ENCODE measurements around the gene PCDH11Y. TPM values are rescaled to one million over a fixed set of nuclear protein-coding genes. Genes with fewer than 3 reads are reported as not detected.
"Not testable (repeated sequence)": the region's sequence is repeated elsewhere in the genome, so short reads cannot be mapped to it uniquely, and the experiment has no call there.

Gene PCDH11Y
- total RNA-seq, 1 experiment from 2014 or later, result not detected

DNA sequence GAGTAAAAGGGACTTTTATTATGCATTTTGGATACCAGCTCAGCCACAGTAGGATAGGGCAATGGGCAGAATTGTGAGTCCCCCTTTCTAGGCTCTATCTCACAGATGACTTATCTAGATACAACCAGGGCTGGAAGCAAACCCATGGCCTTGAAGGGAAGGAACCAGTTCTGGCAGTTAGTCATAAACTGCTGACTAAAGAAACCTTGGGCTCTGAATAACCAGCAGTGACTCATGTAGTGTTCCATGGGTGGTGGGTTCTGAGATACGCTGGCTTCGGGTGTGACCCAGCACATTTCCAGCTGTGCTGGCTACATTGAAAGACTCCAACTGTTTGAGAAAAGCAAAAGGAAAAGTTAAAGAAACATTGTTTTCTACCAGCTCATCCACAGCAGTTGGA, 679.2 kb downstream of the PCDH11Y start:
- H3K4me2 ChIP-seq (ENCODE audit: low read length); H3K79me2 ChIP-seq (ENCODE audit: insufficient read depth, low read length); H3K4me3 ChIP-seq (replicated peaks in 1 of 2; ENCODE audit: low read depth in 1 of 2, low read length in 2 of 2); H3K9me2 ChIP-seq (ENCODE audit: insufficient read depth); intact Hi-C loops (cut with micrococcal nuclease); CTCF ChIA-PET; H3K36me3 ChIP-seq (ENCODE audit: control insufficient read depth in 1 of 2, insufficient read depth in 2 of 2, low read length in 2 of 2); POLR2A ChIA-PET; H4K20me1 ChIP-seq (ENCODE audit: insufficient read depth); ATAC-seq; H3K4me1 ChIP-seq (ENCODE audit: control insufficient read depth in 1 of 2, insufficient read depth in 2 of 2, low read length in 2 of 2); H3K9ac ChIP-seq (ENCODE audit: low read length); H2AFZ ChIP-seq (ENCODE audit: low read depth, low read length, poor library complexity, severe bottlenecking); H3K27me3 ChIP-seq (ENCODE audit: insufficient read depth, low read length); RAD21 ChIA-PET (ENCODE audit: low non-redundant PET in 1 of 2, low total read pairs in 2 of 2, uncharacterized antibody in 2 of 2, unreplicated experiment in 2 of 2); H3K9me3 ChIP-seq (ENCODE audit: control insufficient read depth in 1 of 2, insufficient read depth in 1 of 2, low read depth in 1 of 2, low read length in 2 of 2); H3K27ac ChIP-seq (ENCODE audit: low read depth, low read length); BruUV-seq (replicated peaks); DNase-seq (ENCODE audit: low read depth, low spot score): not testable (repeated sequence)

DNA sequence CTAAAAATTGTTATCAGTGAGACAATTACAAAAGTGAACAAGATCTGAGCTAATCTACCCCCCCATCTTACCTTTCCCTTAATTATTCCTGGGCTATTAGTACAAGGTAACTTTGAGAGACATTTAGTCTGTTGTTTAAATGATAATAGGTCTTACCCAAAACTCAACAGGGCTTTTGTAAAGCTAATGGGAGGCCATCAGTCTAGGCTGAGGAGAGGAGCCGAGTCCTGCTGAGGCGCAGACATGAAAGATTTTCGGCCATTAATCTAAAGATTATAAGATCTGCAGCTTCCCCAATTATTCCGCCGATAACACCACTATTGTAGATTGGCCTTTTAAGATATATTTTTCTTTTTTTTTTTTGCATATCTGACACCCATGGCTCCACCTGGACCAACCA, 708.6 kb downstream of the PCDH11Y start:
- H3K9me2 ChIP-seq (ENCODE audit: insufficient read depth); intact Hi-C loops (cut with micrococcal nuclease); POLR2A ChIA-PET; H3K4me3 ChIP-seq (replicated peaks in 1 of 2; ENCODE audit: low read depth in 1 of 2, low read length in 2 of 2); H3K27ac ChIP-seq (ENCODE audit: low read depth, low read length); H3K4me1 ChIP-seq (ENCODE audit: control insufficient read depth in 1 of 2, insufficient read depth in 2 of 2, low read length in 2 of 2); RAD21 ChIA-PET (ENCODE audit: low non-redundant PET in 1 of 2, low total read pairs in 2 of 2, uncharacterized antibody in 2 of 2, unreplicated experiment in 2 of 2); H3K79me2 ChIP-seq (ENCODE audit: insufficient read depth, low read length); ATAC-seq; H3K36me3 ChIP-seq (ENCODE audit: control insufficient read depth in 1 of 2, insufficient read depth in 2 of 2, low read length in 2 of 2); H3K9ac ChIP-seq (ENCODE audit: low read length); H3K4me2 ChIP-seq (ENCODE audit: low read length); H2AFZ ChIP-seq (ENCODE audit: low read depth, low read length, poor library complexity, severe bottlenecking); DNase-seq (ENCODE audit: low read depth, low spot score); BruUV-seq (replicated peaks); H3K27me3 ChIP-seq (ENCODE audit: insufficient read depth, low read length); H3K9me3 ChIP-seq (ENCODE audit: control insufficient read depth in 1 of 2, insufficient read depth in 1 of 2, low read depth in 1 of 2, low read length in 2 of 2); H4K20me1 ChIP-seq (ENCODE audit: insufficient read depth); CTCF ChIA-PET: not testable (repeated sequence)

DNA sequence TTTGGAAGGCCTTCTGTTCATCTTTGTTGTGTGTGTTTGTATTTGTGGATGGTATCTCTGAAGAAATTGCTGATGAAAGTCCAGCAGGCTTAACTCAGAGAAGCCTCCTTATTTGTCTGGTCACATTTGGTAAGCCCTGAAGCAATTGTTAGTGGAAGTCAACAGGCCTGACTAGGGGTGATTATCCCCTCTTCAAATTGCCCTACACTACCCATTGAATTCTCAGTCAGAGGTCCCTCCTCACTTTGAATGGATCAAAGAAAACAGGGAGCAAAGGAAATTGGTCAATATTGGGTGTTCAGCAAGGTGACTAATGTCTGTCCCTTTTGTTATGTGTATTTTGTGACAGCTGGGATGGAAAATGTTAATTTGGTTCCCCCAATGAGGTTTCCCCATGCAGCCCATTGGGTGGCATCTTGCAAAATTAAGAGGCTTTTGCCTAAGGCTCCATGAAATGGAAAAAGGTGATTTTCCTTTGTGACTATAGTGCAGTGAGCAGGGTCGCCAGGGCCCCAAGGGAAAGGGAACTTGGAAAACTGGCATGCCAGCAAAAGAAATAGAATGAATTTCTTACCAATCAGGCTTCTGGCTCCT, 709.8 kb downstream of the PCDH11Y start:
- H3K9me3 ChIP-seq (ENCODE audit: control insufficient read depth in 1 of 2, insufficient read depth in 1 of 2, low read depth in 1 of 2, low read length in 2 of 2); H3K27ac ChIP-seq (ENCODE audit: low read depth, low read length); H3K4me3 ChIP-seq (replicated peaks in 1 of 2; ENCODE audit: low read depth in 1 of 2, low read length in 2 of 2); ATAC-seq; H3K9me2 ChIP-seq (ENCODE audit: insufficient read depth); H3K27me3 ChIP-seq (ENCODE audit: insufficient read depth, low read length); H3K79me2 ChIP-seq (ENCODE audit: insufficient read depth, low read length); intact Hi-C loops (cut with micrococcal nuclease); DNase-seq (ENCODE audit: low read depth, low spot score); H3K4me2 ChIP-seq (ENCODE audit: low read length); CTCF ChIA-PET; H2AFZ ChIP-seq (ENCODE audit: low read depth, low read length, poor library complexity, severe bottlenecking); H4K20me1 ChIP-seq (ENCODE audit: insufficient read depth); RAD21 ChIA-PET (ENCODE audit: low non-redundant PET in 1 of 2, low total read pairs in 2 of 2, uncharacterized antibody in 2 of 2, unreplicated experiment in 2 of 2); POLR2A ChIA-PET; H3K4me1 ChIP-seq (ENCODE audit: control insufficient read depth in 1 of 2, insufficient read depth in 2 of 2, low read length in 2 of 2); H3K9ac ChIP-seq (ENCODE audit: low read length); BruUV-seq (replicated peaks); H3K36me3 ChIP-seq (ENCODE audit: control insufficient read depth in 1 of 2, insufficient read depth in 2 of 2, low read length in 2 of 2): not testable (repeated sequence)

DNA sequence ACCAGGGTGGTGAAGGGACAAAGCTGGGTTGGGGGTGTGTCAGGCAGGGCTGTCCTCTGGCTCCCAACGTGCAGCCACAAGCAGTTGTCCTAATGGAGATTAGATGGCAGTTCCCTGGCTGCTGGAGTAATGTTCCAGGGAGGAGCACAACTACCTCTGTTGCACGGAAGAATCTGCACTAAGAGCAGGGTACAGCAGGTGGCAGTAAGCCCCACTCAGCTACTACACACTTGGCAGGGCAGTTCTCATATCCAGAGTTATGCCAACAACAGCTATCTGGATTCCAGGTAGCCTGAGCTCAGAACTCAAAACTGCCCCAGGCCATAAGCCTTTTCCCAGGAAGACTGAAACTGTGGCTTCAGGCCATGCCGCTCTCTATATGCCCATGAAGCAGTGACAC, 761.3 kb downstream of the PCDH11Y start:
- DNase-seq (ENCODE audit: low read depth, low spot score); H3K9me3 ChIP-seq (ENCODE audit: control insufficient read depth in 1 of 2, insufficient read depth in 1 of 2, low read depth in 1 of 2, low read length in 2 of 2); H3K4me1 ChIP-seq (ENCODE audit: control insufficient read depth in 1 of 2, insufficient read depth in 2 of 2, low read length in 2 of 2); H3K36me3 ChIP-seq (ENCODE audit: control insufficient read depth in 1 of 2, insufficient read depth in 2 of 2, low read length in 2 of 2); H3K4me2 ChIP-seq (ENCODE audit: low read length); H2AFZ ChIP-seq (ENCODE audit: low read depth, low read length, poor library complexity, severe bottlenecking); H3K27ac ChIP-seq (ENCODE audit: low read depth, low read length); ATAC-seq; CTCF ChIA-PET; H4K20me1 ChIP-seq (ENCODE audit: insufficient read depth); BruUV-seq (replicated peaks); H3K4me3 ChIP-seq (replicated peaks in 1 of 2; ENCODE audit: low read depth in 1 of 2, low read length in 2 of 2); H3K9ac ChIP-seq (ENCODE audit: low read length); RAD21 ChIA-PET (ENCODE audit: low non-redundant PET in 1 of 2, low total read pairs in 2 of 2, uncharacterized antibody in 2 of 2, unreplicated experiment in 2 of 2); H3K79me2 ChIP-seq (ENCODE audit: insufficient read depth, low read length); H3K27me3 ChIP-seq (ENCODE audit: insufficient read depth, low read length); intact Hi-C loops (cut with micrococcal nuclease); POLR2A ChIA-PET; H3K9me2 ChIP-seq (ENCODE audit: insufficient read depth): not testable (repeated sequence)

DNA sequence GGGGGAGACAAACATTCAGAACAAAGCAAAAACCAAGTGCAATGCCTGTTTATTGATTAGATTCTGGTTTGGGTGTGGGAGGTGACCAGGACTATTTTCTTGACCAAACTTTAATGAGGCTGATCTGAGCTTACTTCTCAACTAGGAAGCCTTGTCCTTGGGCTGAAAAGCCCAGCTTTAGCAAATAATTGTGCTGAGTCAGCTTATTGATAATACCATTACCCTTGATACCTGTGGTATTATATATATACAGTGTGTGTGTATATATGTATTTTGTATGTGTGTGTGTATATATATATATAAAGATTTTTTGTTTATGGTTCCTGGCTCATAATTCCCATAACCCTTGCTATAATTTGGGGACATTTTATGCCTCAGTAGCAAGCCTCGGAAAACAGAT, 776.4 kb downstream of the PCDH11Y start:
- H3K9me3 ChIP-seq (ENCODE audit: control insufficient read depth in 1 of 2, insufficient read depth in 1 of 2, low read depth in 1 of 2, low read length in 2 of 2); H3K27me3 ChIP-seq (ENCODE audit: insufficient read depth, low read length); H3K9ac ChIP-seq (ENCODE audit: low read length); RAD21 ChIA-PET (ENCODE audit: low non-redundant PET in 1 of 2, low total read pairs in 2 of 2, uncharacterized antibody in 2 of 2, unreplicated experiment in 2 of 2); H4K20me1 ChIP-seq (ENCODE audit: insufficient read depth); H3K79me2 ChIP-seq (ENCODE audit: insufficient read depth, low read length); H3K27ac ChIP-seq (ENCODE audit: low read depth, low read length); POLR2A ChIA-PET; CTCF ChIA-PET; DNase-seq (ENCODE audit: low read depth, low spot score); H3K4me1 ChIP-seq (ENCODE audit: control insufficient read depth in 1 of 2, insufficient read depth in 2 of 2, low read length in 2 of 2); BruUV-seq (replicated peaks); H3K9me2 ChIP-seq (ENCODE audit: insufficient read depth); H3K36me3 ChIP-seq (ENCODE audit: control insufficient read depth in 1 of 2, insufficient read depth in 2 of 2, low read length in 2 of 2); H3K4me2 ChIP-seq (ENCODE audit: low read length); intact Hi-C loops (cut with micrococcal nuclease); H3K4me3 ChIP-seq (replicated peaks in 1 of 2; ENCODE audit: low read depth in 1 of 2, low read length in 2 of 2); ATAC-seq; H2AFZ ChIP-seq (ENCODE audit: low read depth, low read length, poor library complexity, severe bottlenecking): not testable (repeated sequence)

Measured in HCT116 (cell line).